ENCODE measurements around the gene ZBTB7B. TPM values are rescaled to one million over a fixed set of nuclear protein-coding genes. Genes with fewer than 3 reads are reported as not detected.

The ZBTB7B gene
- total RNA-seq, 4 donors from 2014 or later, result 3.8 to 53.4 (median 11.9) TPM

DNA sequence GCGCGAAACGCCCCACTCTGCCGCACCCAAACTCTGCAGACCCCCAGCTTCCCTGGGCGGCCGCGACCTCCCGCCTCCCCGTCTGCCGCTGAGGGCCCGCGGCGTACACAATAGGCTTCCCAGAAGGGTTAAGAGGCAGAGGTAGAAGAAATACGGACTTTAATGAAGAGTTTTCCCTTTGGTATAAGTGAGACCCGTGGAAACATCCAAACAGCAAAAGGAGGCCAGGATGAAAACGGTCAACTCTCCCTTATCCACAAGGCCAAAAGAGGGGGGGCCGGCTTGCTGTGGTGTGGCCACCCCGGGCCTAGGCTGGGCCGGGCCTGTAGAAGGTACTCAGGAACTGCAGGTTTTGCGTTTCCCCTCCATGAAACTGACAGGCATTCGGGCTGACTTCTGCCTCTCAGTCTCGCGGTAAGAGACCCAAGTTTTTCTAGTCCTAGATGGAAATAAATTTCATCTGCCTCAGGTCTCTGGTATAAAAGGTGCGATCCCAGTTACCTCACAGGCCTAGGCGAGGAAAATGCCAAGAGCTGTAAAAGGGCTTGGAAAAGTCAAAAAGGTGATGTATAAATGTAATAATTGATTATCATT is 40.3 kb upstream of the ZBTB7B start:
- H3K36me3 ChIP-seq, result no peaks in the 10 kb centered on the region
- TF ChIP-seq CTCF (IDR thresholded peaks at IDR 0.05) (no peak), POLR2A (IDR thresholded peaks at IDR 0.05) (no peak)
- intact Hi-C loops (cut with DNase I; ENCODE audit: low total_unique reads), result loop anchor here (5.0 kb wide), 1 partner anchor 50 kb away; no protein-coding TSS in a partner anchor
- H3K4me3 ChIP-seq, result peak overlapping the region; percentile 62 to 91
- H3K27me3 ChIP-seq, result no peaks in the 10 kb centered on the region
- no peak for DNase-seq
- H3K27ac ChIP-seq, result peak overlapping the region; percentile 98
- H3K4me1 ChIP-seq, result peaks cover 0 to 4% of the 10 kb centered on the region in 2 donors
- no peaks in the 10 kb centered on the region for H3K9me3 ChIP-seq

DNA sequence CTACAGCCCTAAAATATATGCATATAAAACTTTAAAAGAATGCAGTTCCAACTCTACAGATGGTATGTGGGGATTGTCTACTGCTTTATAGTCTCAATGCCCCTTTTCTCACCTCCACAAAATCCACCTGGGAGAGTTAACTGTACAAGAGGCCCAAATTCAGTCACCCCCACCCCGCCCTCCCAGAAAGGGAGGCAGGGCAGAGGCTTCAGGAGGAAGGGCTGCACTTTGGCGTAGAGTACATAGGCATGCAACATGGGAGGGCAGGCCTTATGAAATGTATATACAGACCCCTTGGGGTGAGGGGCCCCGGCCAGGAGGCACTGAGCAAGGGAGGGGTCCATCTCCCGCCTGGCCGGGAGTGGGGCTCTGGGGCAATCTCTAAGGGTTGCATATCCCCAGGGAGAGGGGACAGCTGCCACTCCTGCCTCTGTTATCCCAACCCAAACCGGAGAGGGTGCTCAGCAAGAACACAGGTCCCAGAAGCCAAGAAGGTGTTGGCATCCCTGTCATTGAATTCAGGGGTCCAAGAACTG is 39.7 kb upstream of the ZBTB7B start:
- no peak for TF ChIP-seq CTCF (IDR thresholded peaks at IDR 0.05)
- TF ChIP-seq POLR2A (IDR thresholded peaks at IDR 0.05), result no peak
- H3K4me1 ChIP-seq, result peaks cover 0 to 4% of the 10 kb centered on the region in 2 donors
- intact Hi-C loops (cut with DNase I; ENCODE audit: low total_unique reads), result loop anchor here (5.0 kb wide), 1 partner anchor 49 kb away; no protein-coding TSS in a partner anchor
- DNase-seq, result no peak
- H3K4me3 ChIP-seq, result peak overlapping the region; percentile 62 to 91
- H3K9me3 ChIP-seq, result no peaks in the 10 kb centered on the region
- no peaks in the 10 kb centered on the region for H3K36me3 ChIP-seq
- H3K27ac ChIP-seq, result peak overlapping the region; percentile 98
- H3K27me3 ChIP-seq, result no peaks in the 10 kb centered on the region

- TF ChIP-seq CTCF (IDR thresholded peaks at IDR 0.05), result no peak
- no peak for TF ChIP-seq POLR2A (IDR thresholded peaks at IDR 0.05)
- Histone ChIP-seq H3K4me3 (no peak overlapping the region), H3K27me3 (no peaks in the 10 kb centered on the region), H3K27ac (no peak overlapping the region), H3K9me3 (no peaks in the 10 kb centered on the region), H3K36me3 (no peaks in the 10 kb centered on the region), H3K4me1 (peaks cover 0 to 4% of the 10 kb centered on the region in 2 donors)
- intact Hi-C loops (cut with DNase I; ENCODE audit: low total_unique reads), result loop anchor here (5.0 kb wide), 1 partner anchor 49 kb away; no protein-coding TSS in a partner anchor
- DNase-seq, result no peak
Observed at GRCh38 chr1:154963643-154964042, 39.0 kb upstream of the ZBTB7B start.

- no peak for DNase-seq
- no peaks in the 10 kb centered on the region for H3K27me3 ChIP-seq
- TF ChIP-seq CTCF (IDR thresholded peaks at IDR 0.05) (no peak), POLR2A (IDR thresholded peaks at IDR 0.05) (no peak)
- intact Hi-C loops (cut with DNase I; ENCODE audit: low total_unique reads), result loop anchor here (5.0 kb wide), 1 partner anchor 48 kb away; no protein-coding TSS in a partner anchor
- peaks cover 0 to 4% of the 10 kb centered on the region in 2 donors for H3K4me1 ChIP-seq
- no peaks in the 10 kb centered on the region for H3K9me3 ChIP-seq
- no peak overlapping the region for H3K27ac ChIP-seq
- no peak overlapping the region for H3K4me3 ChIP-seq
- H3K36me3 ChIP-seq, result no peaks in the 10 kb centered on the region
Observed at GRCh38 chr1:154964359-154964758, 38.2 kb upstream of the ZBTB7B start.

GRCh38 chr1:154966111-154966510 is 36.5 kb upstream of the ZBTB7B start:
- Histone ChIP-seq H3K4me3 (no peak overlapping the region), H3K4me1 (peaks cover 3 to 7% of the 10 kb centered on the region in 2 donors), H3K9me3 (no peaks in the 10 kb centered on the region), H3K27me3 (no peaks in the 10 kb centered on the region), H3K36me3 (no peaks in the 10 kb centered on the region), H3K27ac (no peak overlapping the region)
- intact Hi-C loops (cut with DNase I; ENCODE audit: low total_unique reads), result no loop called here
- no peak for TF ChIP-seq CTCF (IDR thresholded peaks at IDR 0.05)
- DNase-seq, result no peak
